ENCODE measurements around the gene POLDIP3. TPM values are rescaled to one million over a fixed set of nuclear protein-coding genes. Genes with fewer than 3 reads are reported as not detected.
"Not testable (repeated sequence)": the region's sequence is repeated elsewhere in the genome, so short reads cannot be mapped to it uniquely, and the experiment has no call there.

The POLDIP3 gene
- total and polyA plus RNA-seq, 2 experiments from 2014 or later: 31.4 to 40.3 TPM

GRCh38 chr22:42565956-42566355 lies 48.7 kb downstream of the POLDIP3 start:
- H3K4me2 ChIP-seq: no peak overlapping the region
- H3K9me2 ChIP-seq (replicated peaks; ENCODE audit: insufficient read depth): no peaks in the 10 kb centered on the region
- H2AFZ ChIP-seq: no peak overlapping the region
- 93% methylated on average over 12 of the region's 12 CpGs for WGBS (ENCODE audit: low lambda C conversion rate, missing lambda C conversion rate)
- TF ChIP-seq EZH2 (IDR thresholded peaks at IDR 0.05; ENCODE audit: borderline replicate concordance) (no peak), CTCF (IDR thresholded peaks at IDR 0.05; ENCODE audit: poor library complexity) (no peak), EZH2phosphoT487 (IDR thresholded peaks at IDR 0.05; ENCODE audit: low read depth, severe bottlenecking, unreplicated experiment) (no peak)
- no peaks in the 10 kb centered on the region for H3K9me3 ChIP-seq (ENCODE audit: low read depth)
- DNase-seq (ENCODE audit: low spot score): no peak
- H3K36me3 ChIP-seq (replicated peaks; ENCODE audit: insufficient read depth, low read depth): no peaks in the 10 kb centered on the region
- no peak overlapping the region for H3K4me3 ChIP-seq
- H3K4me1 ChIP-seq (ENCODE audit: insufficient read depth): no peaks in the 10 kb centered on the region
- H3K79me2 ChIP-seq: no peaks in the 10 kb centered on the region
- no peaks in the 10 kb centered on the region for H4K20me1 ChIP-seq (ENCODE audit: insufficient read depth, poor library complexity, severe bottlenecking)
- H3K27ac ChIP-seq: no peak overlapping the region
- no peaks in the 10 kb centered on the region for H3K27me3 ChIP-seq

DNA sequence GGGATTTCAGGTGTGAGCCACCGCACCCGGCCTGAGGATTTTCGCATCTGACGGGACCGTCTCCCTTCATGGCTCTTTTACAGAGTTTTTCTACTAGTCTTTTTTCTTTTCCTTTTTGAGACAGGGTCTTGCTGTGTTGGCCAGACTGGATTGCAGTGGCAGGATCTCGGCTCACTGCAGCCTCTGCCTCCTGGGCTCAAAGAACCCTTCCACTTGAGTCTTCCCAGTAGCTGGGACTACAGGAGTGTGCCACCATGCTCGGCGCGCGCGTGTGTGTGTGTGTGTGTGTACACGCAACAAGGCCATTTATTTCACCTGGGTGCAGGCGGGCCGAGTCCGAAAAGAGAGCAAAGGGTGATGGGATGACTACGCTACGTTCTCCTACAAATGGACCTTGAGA lies 50.0 kb downstream of the POLDIP3 start:
- Histone ChIP-seq H3K36me3 (replicated peaks; ENCODE audit: insufficient read depth, low read depth) (no peaks in the 10 kb centered on the region), H3K9me2 (replicated peaks; ENCODE audit: insufficient read depth) (no peaks in the 10 kb centered on the region), H3K27ac (no peak overlapping the region), H3K9me3 (ENCODE audit: low read depth) (no peaks in the 10 kb centered on the region), H3K27me3 (no peaks in the 10 kb centered on the region), H3K4me3 (no peak overlapping the region), H2AFZ (no peak overlapping the region), H3K79me2 (no peaks in the 10 kb centered on the region), H4K20me1 (ENCODE audit: insufficient read depth, poor library complexity, severe bottlenecking) (no peaks in the 10 kb centered on the region), H3K4me1 (ENCODE audit: insufficient read depth) (no peaks in the 10 kb centered on the region), H3K4me2 (no peak overlapping the region)
- WGBS (ENCODE audit: low lambda C conversion rate, missing lambda C conversion rate): 98% methylated on average over 17 of the region's 17 CpGs
- no peak for TF ChIP-seq EZH2phosphoT487 (IDR thresholded peaks at IDR 0.05; ENCODE audit: low read depth, severe bottlenecking, unreplicated experiment)
- TF ChIP-seq EZH2 (IDR thresholded peaks at IDR 0.05; ENCODE audit: borderline replicate concordance): no peak
- no peak for TF ChIP-seq CTCF (IDR thresholded peaks at IDR 0.05; ENCODE audit: poor library complexity)
- no peak for DNase-seq (ENCODE audit: low spot score)

DNA sequence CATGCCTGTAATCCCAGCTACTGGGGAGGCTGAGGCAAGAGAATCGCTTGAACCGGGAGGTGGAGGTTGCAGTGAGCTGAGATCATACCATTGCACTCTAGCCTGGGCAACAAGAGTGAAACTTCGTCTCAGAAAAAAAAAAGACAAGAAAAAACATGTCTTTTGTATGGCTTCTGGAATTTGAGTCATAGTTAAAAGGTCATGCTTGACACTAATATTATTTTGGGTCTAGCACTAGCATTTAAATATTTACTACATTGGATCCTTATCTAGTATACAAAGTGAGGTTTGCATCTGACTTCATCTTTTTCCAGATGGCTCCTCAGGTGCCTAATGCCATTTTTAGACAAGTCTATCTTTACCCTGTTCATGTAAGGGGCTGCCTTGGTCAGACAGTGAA lies 50.7 kb downstream of the POLDIP3 start:
- not testable (repeated sequence) for DNase-seq (ENCODE audit: low spot score); H3K79me2 ChIP-seq; H3K4me2 ChIP-seq; H3K27ac ChIP-seq; H4K20me1 ChIP-seq (ENCODE audit: insufficient read depth, poor library complexity, severe bottlenecking); H3K36me3 ChIP-seq (replicated peaks; ENCODE audit: insufficient read depth, low read depth); H3K4me3 ChIP-seq; H2AFZ ChIP-seq; H3K27me3 ChIP-seq; H3K9me3 ChIP-seq (ENCODE audit: low read depth); H3K4me1 ChIP-seq (ENCODE audit: insufficient read depth); H3K9me2 ChIP-seq (replicated peaks; ENCODE audit: insufficient read depth)
- 93% methylated on average over 3 of the region's 3 CpGs for WGBS (ENCODE audit: low lambda C conversion rate, missing lambda C conversion rate)

DNA sequence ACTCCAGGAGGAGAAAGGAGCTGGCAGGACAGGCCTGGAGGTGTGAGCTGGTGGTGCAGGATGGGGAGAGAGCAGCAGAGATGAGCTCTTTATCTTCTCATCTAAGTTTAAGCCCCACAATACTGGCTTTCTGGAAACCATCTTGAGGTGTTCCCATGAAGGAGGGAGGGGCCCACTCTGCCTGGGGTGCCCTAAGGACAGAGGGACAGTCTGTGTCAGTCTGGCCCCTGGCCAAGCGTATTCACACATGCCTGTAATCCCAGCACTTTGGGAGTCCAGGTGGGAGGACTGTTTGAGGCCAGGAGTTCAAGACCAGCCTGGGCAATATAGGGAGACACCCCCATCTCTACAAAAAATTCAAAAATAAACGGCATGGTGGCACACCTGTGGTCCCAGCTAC lies 52.0 kb downstream of the POLDIP3 start:
- 89% methylated on average over 2 of the region's 2 CpGs for WGBS (ENCODE audit: low lambda C conversion rate, missing lambda C conversion rate)
- Histone ChIP-seq H3K27ac (no peak overlapping the region), H3K27me3 (no peaks in the 10 kb centered on the region), H3K9me2 (replicated peaks; ENCODE audit: insufficient read depth) (no peaks in the 10 kb centered on the region), H3K36me3 (replicated peaks; ENCODE audit: insufficient read depth, low read depth) (no peaks in the 10 kb centered on the region), H3K9me3 (ENCODE audit: low read depth) (no peaks in the 10 kb centered on the region), H2AFZ (no peak overlapping the region), H3K4me3 (no peak overlapping the region), H3K4me2 (peak overlapping the region; percentile 32), H3K4me1 (ENCODE audit: insufficient read depth) (no peaks in the 10 kb centered on the region), H3K79me2 (no peaks in the 10 kb centered on the region), H4K20me1 (ENCODE audit: insufficient read depth, poor library complexity, severe bottlenecking) (no peaks in the 10 kb centered on the region)
- DNase-seq (ENCODE audit: low spot score): no peak
- TF ChIP-seq EZH2phosphoT487 (IDR thresholded peaks at IDR 0.05; ENCODE audit: low read depth, severe bottlenecking, unreplicated experiment): no peak
- no peak for TF ChIP-seq EZH2 (IDR thresholded peaks at IDR 0.05; ENCODE audit: borderline replicate concordance)
- no peak for TF ChIP-seq CTCF (IDR thresholded peaks at IDR 0.05; ENCODE audit: poor library complexity)

Data from hepatocyte (in vitro differentiated cells).